GM18868 (cell line): ENCODE data around the gene SDHC.
"Not testable (repeated sequence)": the region's sequence is repeated elsewhere in the genome, so short reads cannot be mapped to it uniquely, and the experiment has no call there.

Experiments
- ATAC-seq: cut with Tn5 transposase; IDR thresholded peaks from one replicate; pipeline ENCODE4 v1.9.1; 2021; ENCODE audit warnings: mild to moderate bottlenecking, moderate library complexity; ENCODE audit not compliant: unreplicated experiment

Gene SDHC

GRCh38 chr1:161381707-161382106 is 67.5 kb downstream of the SDHC start:
- no peak for ATAC-seq

- peak; percentile 50 for ATAC-seq
Observed at GRCh38 chr1:161382214-161383019, 68.2 kb downstream of the SDHC start.

GRCh38 chr1:161388639-161389038 is 74.5 kb downstream of the SDHC start:
- no peak for ATAC-seq

- not testable (repeated sequence) for ATAC-seq
Observed at GRCh38 chr1:161389158-161389557, 75.0 kb downstream of the SDHC start.

GRCh38 chr1:161389691-161390558 is 75.7 kb downstream of the SDHC start:
- peak; percentile 83 for ATAC-seq

GRCh38 chr1:161390559-161390858 is 76.3 kb downstream of the SDHC start:
- peak; percentile 9 for ATAC-seq

- ATAC-seq = not testable (repeated sequence)
Observed at GRCh38 chr1:161391136-161391535, 77.0 kb downstream of the SDHC start.

GRCh38 chr1:161391611-161392010 is 77.4 kb downstream of the SDHC start:
- no peak for ATAC-seq

- ATAC-seq = no peak
Observed at GRCh38 chr1:161393151-161393550, 79.0 kb downstream of the SDHC start.

GRCh38 chr1:161397038-161397437 is 82.9 kb downstream of the SDHC start:
- ATAC-seq = not testable (repeated sequence)

- peak; percentile 19 for ATAC-seq
Observed at GRCh38 chr1:161398900-161399256, 84.7 kb downstream of the SDHC start.

GRCh38 chr1:161399257-161399998 is 85.2 kb downstream of the SDHC start:
- peak; percentile 81 for ATAC-seq

GRCh38 chr1:161402446-161402845 is 88.3 kb downstream of the SDHC start:
- no peak for ATAC-seq

- ATAC-seq = no peak
Observed at GRCh38 chr1:161404051-161404597, 89.9 kb downstream of the SDHC start.

- ATAC-seq = not testable (repeated sequence)
Observed at GRCh38 chr1:161406551-161406950, 92.4 kb downstream of the SDHC start.

GRCh38 chr1:161407451-161407985 is 93.3 kb downstream of the SDHC start:
- no peak for ATAC-seq

- ATAC-seq = no peak
Observed at GRCh38 chr1:161408429-161409052, 94.4 kb downstream of the SDHC start.

GRCh38 chr1:161409848-161410635 is 95.9 kb downstream of the SDHC start:
- ATAC-seq = peak; percentile 42

GRCh38 chr1:161410636-161410970 is 96.4 kb downstream of the SDHC start:
- not testable (repeated sequence) for ATAC-seq
